H9 (cell line): ENCODE results near the gene SLC27A1. TPM values are rescaled to one million over a fixed set of nuclear protein-coding genes. Genes with fewer than 3 reads are reported as not detected.

ENCODE experiments used
- DNase-seq: peaks from one replicate; pipeline ENCODE4 v3.0.0-alpha.2; 2017
- H2AFZ ChIP-seq: one replicate; pipeline ENCODE4 v1.6.1; 2013; ENCODE audit warnings: mild to moderate bottlenecking, low read length, control low read depth, moderate library complexity
- H2AK5ac ChIP-seq: 2 replicates; pipeline ENCODE4 v1.6.1; 2013; ENCODE audit warnings: low read length, control low read depth, mixed read lengths; ENCODE audit not compliant: insufficient read length
- H2BK120ac ChIP-seq: one replicate; pipeline ENCODE4 v1.6.1; 2013; ENCODE audit warnings: low read depth, mild to moderate bottlenecking, low read length, control low read depth, inconsistent platforms; ENCODE audit not compliant: poor library complexity, severe bottlenecking
- H2BK12ac ChIP-seq: 2 replicates; pipeline ENCODE4 v1.6.1; 2013; ENCODE audit warnings: low read length, control low read depth, mixed read lengths, low read depth; ENCODE audit not compliant: insufficient read length
- H2BK15ac ChIP-seq: 2 replicates; pipeline ENCODE4 v1.6.1; 2013; ENCODE audit warnings: low read depth, low read length, control low read depth
- H2BK20ac ChIP-seq: one replicate; pipeline ENCODE4 v1.6.1; 2013; ENCODE audit warnings: low read depth, mild to moderate bottlenecking, low read length, control low read depth, inconsistent platforms; ENCODE audit not compliant: poor library complexity, severe bottlenecking
- H2BK5ac ChIP-seq: 2 replicates; pipeline ENCODE4 v1.6.1; 2013; ENCODE audit warnings: low read length, control low read depth, mixed read lengths; ENCODE audit not compliant: insufficient read length
- H3K14ac ChIP-seq: 2 replicates; pipeline ENCODE4 v1.6.1; 2013; ENCODE audit warnings: low read length, control low read depth; ENCODE audit not compliant: insufficient read depth
- H3K18ac ChIP-seq: 2 replicates; pipeline ENCODE4 v1.6.1; 2013; ENCODE audit warnings: low read depth, mild to moderate bottlenecking, mixed read lengths, low read length, control low read depth; ENCODE audit not compliant: insufficient read length
- H3K23ac ChIP-seq: 2 replicates; pipeline ENCODE4 v1.6.1; 2013; ENCODE audit warnings: low read length, control low read depth, mixed read lengths, low read depth; ENCODE audit not compliant: insufficient read length
- H3K23me2 ChIP-seq: 2 replicates; pipeline ENCODE4 v1.6.1; 2013; ENCODE audit warnings: low read depth, mild to moderate bottlenecking, mixed read lengths, low read length, control low read depth; ENCODE audit not compliant: insufficient read length, poor library complexity, severe bottlenecking
- H3K27ac ChIP-seq: 2 replicates; pipeline ENCODE4 v1.5.1; 2013; ENCODE audit warnings: low read length, control low read depth, mixed read lengths, low read depth; ENCODE audit not compliant: insufficient read length
- H3K27me3 ChIP-seq: 2 replicates; pipeline ENCODE4 v1.6.1; 2013; ENCODE audit warnings: low read length, control low read depth, inconsistent platforms; ENCODE audit not compliant: insufficient read depth
- H3K4ac ChIP-seq: 2 replicates; pipeline ENCODE4 v1.6.1; 2013; ENCODE audit warnings: low read depth, mild to moderate bottlenecking, control low read depth, inconsistent platforms, low read length, moderate library complexity
- H3K4me1 ChIP-seq: 2 replicates; pipeline ENCODE4 v1.6.1; 2013; ENCODE audit warnings: low read length, control low read depth, inconsistent platforms; ENCODE audit not compliant: insufficient read depth
- H3K4me2 ChIP-seq: 2 replicates; pipeline ENCODE4 v1.6.1; 2013; ENCODE audit warnings: low read length, control low read depth, mixed read lengths; ENCODE audit not compliant: insufficient read length, insufficient read depth
- H3K56ac ChIP-seq: 2 replicates; pipeline ENCODE4 v1.6.1; 2013; ENCODE audit warnings: low read depth, mild to moderate bottlenecking, mixed read lengths, low read length, control low read depth; ENCODE audit not compliant: insufficient read length
- H3K79me1 ChIP-seq: 2 replicates; pipeline ENCODE4 v1.6.1; 2013; ENCODE audit warnings: low read depth, mild to moderate bottlenecking, moderate library complexity, low read length, control low read depth, inconsistent platforms; ENCODE audit not compliant: insufficient read depth, poor library complexity, severe bottlenecking
- H3K79me2 ChIP-seq: 2 replicates; pipeline ENCODE4 v1.6.1; 2013; ENCODE audit warnings: low read length, control low read depth, inconsistent platforms; ENCODE audit not compliant: insufficient read depth
- H3K9ac ChIP-seq: 2 replicates; pipeline ENCODE4 v1.6.1; 2013; ENCODE audit warnings: low read length, control low read depth, mixed read lengths; ENCODE audit not compliant: insufficient read length; ENCODE audit errors: extremely low read depth
- H3K9me3 ChIP-seq: one replicate; pipeline ENCODE4 v1.6.1; 2013; ENCODE audit warnings: low read depth, low read length, inconsistent platforms; ENCODE audit not compliant: control insufficient read depth
- H3T11ph ChIP-seq: one replicate; pipeline ENCODE4 v1.6.1; 2013; ENCODE audit warnings: mild to moderate bottlenecking, low read length, control low read depth, inconsistent platforms
- H4K20me1 ChIP-seq: one replicate; pipeline ENCODE4 v1.6.1; 2013; ENCODE audit not compliant: control insufficient read depth, insufficient read length, insufficient read depth
- H4K5ac ChIP-seq: 2 replicates; pipeline ENCODE4 v1.6.1; 2013; ENCODE audit warnings: low read depth, mild to moderate bottlenecking, mixed read lengths, low read length, control low read depth; ENCODE audit not compliant: insufficient read length
- H4K8ac ChIP-seq: replicated peaks from 2 replicates; pipeline ENCODE4 v1.6.1; 2013; ENCODE audit warnings: low read length, control low read depth, mixed read lengths, low read depth; ENCODE audit not compliant: insufficient read length
- H4K91ac ChIP-seq: 2 replicates; pipeline ENCODE4 v1.6.1; 2013; ENCODE audit warnings: low read depth, mild to moderate bottlenecking, moderate library complexity, mixed read lengths, low read length, control low read depth; ENCODE audit not compliant: insufficient read length
- H3K27ac Mint-ChIP-seq, 3 experiments: 2 replicates in 2 of 3; 3 replicates in 1 of 3; pipeline ENCODE4 v1.8.0; 2020 to 2021; ENCODE audit warnings: mixed read lengths in 3 of 3, mild to moderate bottlenecking in 1 of 3, moderate library complexity in 1 of 3
- H3K27me3 Mint-ChIP-seq: 2 replicates; pipeline ENCODE4 v1.8.0; 2021; ENCODE audit warnings: low read depth, mild to moderate bottlenecking, moderate library complexity, mixed read lengths
- H3K36me3 Mint-ChIP-seq, 3 experiments: 2 replicates in 2 of 3; 3 replicates in 1 of 3; pipeline ENCODE4 v1.8.0; 2020 to 2021; ENCODE audit warnings: low read depth in 3 of 3, mixed read lengths in 3 of 3; ENCODE audit not compliant: insufficient read depth in 1 of 3
- H3K4me1 Mint-ChIP-seq, 2 experiments: 2 replicates each; pipeline ENCODE4 v1.8.0; 2020; ENCODE audit warnings: mixed read lengths in 2 of 2
- H3K4me3 Mint-ChIP-seq, 2 experiments: 2 replicates in 1 of 2; 3 replicates in 1 of 2; pipeline ENCODE4 v1.8.0; 2020 to 2021; ENCODE audit warnings: mild to moderate bottlenecking in 2 of 2, mixed read lengths in 2 of 2, moderate library complexity in 1 of 2
- H3K9me3 Mint-ChIP-seq, 2 experiments: 2 replicates in 1 of 2; 3 replicates in 1 of 2; pipeline ENCODE4 v1.8.0; 2020; ENCODE audit warnings: mild to moderate bottlenecking in 2 of 2, mixed read lengths in 2 of 2, moderate library complexity in 1 of 2
- CTCF ChIP-seq: fragments of 200-600 bp; sonication (generic); conservative IDR thresholded peaks from 3 replicates; pipeline ENCODE4 v1.8.0; 2021; ENCODE audit warnings: antibody characterized with exemption, mild to moderate bottlenecking
- WGBS: extraction: QIAGEN DNeasy Blood & Tissue Kit; methylation state at CpG from one replicate; pipeline ENCODE4 v1.1.7; 2013; ENCODE audit warnings: missing lambda C conversion rate, low lambda C conversion rate, mixed read lengths; ENCODE audit not compliant: insufficient read length; ENCODE audit errors: extremely low coverage; 5-methylcytosine and 5-hydroxymethylcytosine counted together
- total RNA-seq: library from RNA; stranded (reverse); gene quantifications from 2 replicates; pipeline ENCODE4 v1.2.1, GENCODE V29; 2021

SLC27A1 gene
- total RNA-seq, 1 experiment from 2014 or later, result 6.4 TPM

DNA sequence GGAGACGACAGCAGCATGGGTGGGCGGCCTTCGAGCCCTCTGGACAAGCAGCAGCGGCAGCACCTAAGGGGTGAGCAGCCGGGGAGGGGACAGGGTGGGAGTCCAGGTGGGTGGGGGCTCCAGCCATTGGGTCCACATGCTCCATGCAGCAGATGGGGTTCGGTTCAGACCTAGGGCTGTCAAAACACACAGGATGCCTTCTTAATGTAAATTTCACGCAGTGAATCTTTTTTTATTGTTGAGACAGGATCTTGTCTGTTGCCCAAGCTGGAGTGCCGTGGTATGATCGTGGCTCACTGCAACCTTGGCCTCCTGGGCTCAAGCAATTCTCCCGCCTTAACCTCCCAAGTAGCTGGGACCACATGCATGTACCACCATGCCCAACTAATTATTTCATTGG lies 57.0 kb downstream of the SLC27A1 start:
- no CpG with 5 or more reads among the region's 10 CpGs for WGBS

More for the DNA sequence above, 57.0 kb downstream of the SLC27A1 start:
- Histone ChIP-seq H2BK12ac (no peak overlapping the region), H3K79me2 (no peaks in the 10 kb centered on the region), H3K27me3 (no peaks in the 10 kb centered on the region), H2BK5ac (no peak overlapping the region), H3T11ph (no peak overlapping the region), H3K4me1 (0 out of 2 replicates have a peak, but pooled peaks cover 2% of the 10 kb centered on the region), H3K9me3 (no peaks in the 10 kb centered on the region), H3K4me2 (no peak overlapping the region), H3K23ac (no peak overlapping the region), H2AK5ac (no peak overlapping the region), H4K20me1 (no peaks in the 10 kb centered on the region), H2BK120ac (no peak overlapping the region), H2BK15ac (no peak overlapping the region), H3K79me1 (no peaks in the 10 kb centered on the region), H3K23me2 (no peaks in the 10 kb centered on the region), H4K91ac (no peak overlapping the region), H4K8ac (no peak overlapping the region), H3K9ac (no peak overlapping the region), H2BK20ac (no peak overlapping the region), H3K14ac (no peak overlapping the region), H3K27ac (no peak overlapping the region), H2AFZ (no peak overlapping the region), H3K18ac (no peak overlapping the region), H4K5ac (no peak overlapping the region), H3K4ac (no peak overlapping the region), H3K56ac (no peak overlapping the region)
- Mint-ChIP-seq H3K4me1 (peaks cover 8 to 11% of the 10 kb centered on the region in 2 experiments), H3K27me3 (peaks cover 3% of the 10 kb centered on the region), H3K4me3 (no peak overlapping the region), H3K36me3 (no peaks in the 10 kb centered on the region; a peak in 1 of 7 replicates), H3K27ac (no peak overlapping the region), H3K9me3 (peaks cover 5 to 7% of the 10 kb centered on the region in 2 experiments; a peak in 3 of 5 replicates)
- no peak for DNase-seq
- no peak for TF ChIP-seq CTCF
